ENCODE measurements around the gene CALML5. TPM values are rescaled to one million over a fixed set of nuclear protein-coding genes. Genes with fewer than 3 reads are reported as not detected.

Gene CALML5
- total RNA-seq, 1 experiment from 2014 or later, result not detected

DNA sequence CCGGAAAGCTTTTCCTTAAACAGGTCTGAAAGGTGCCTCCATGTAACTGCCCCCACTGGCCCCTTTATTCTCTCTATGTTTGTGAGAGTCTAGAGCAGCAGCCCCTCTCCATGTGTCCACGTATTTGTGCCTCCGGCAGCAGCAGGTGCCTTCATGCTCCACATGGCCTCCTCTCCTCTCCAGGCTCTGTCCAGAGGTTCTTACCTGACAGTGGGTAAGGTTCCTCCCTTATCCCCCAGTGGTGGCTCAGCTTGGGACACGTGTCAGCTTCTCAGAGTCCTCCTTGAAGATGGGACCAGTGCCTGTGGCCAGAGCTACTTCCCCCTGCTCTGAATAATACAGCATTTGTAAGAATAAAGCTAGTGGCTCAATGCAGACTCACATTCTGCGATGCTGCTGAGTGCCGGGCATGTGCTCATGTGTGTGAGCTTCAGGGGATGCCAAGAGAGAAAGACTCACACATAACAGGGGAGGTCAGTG lies 33.3 kb upstream of the CALML5 start:
- Mint-ChIP-seq H3K4me3 (no peak overlapping the region), H3K9me3 (peaks cover 9% of the 10 kb centered on the region), H3K27ac (no peak overlapping the region), H3K4me1 (0 out of 2 replicates have a peak, but pooled peaks cover 2% of the 10 kb centered on the region), H3K27me3 (ENCODE audit: low read depth) (no peaks in the 10 kb centered on the region; the same call in 1 of the 2 replicates), H3K36me3 (no peaks in the 10 kb centered on the region)
- DNase-seq (ENCODE audit: low spot score) (peak; percentile 1), ATAC-seq (no peak)
- ChIA-PET CTCF (no interaction called here), POLR2A (no interaction called here)
- no peak for TF ChIP-seq SMAD3 (CRISPR knock-in tag; IDR thresholded peaks at IDR 0.05; ENCODE audit: borderline replicate concordance)
- no peak for TF ChIP-seq MXD4 (CRISPR knock-in tag; IDR thresholded peaks at IDR 0.05; ENCODE audit: borderline replicate concordance)
- TF ChIP-seq, protein P1, sequence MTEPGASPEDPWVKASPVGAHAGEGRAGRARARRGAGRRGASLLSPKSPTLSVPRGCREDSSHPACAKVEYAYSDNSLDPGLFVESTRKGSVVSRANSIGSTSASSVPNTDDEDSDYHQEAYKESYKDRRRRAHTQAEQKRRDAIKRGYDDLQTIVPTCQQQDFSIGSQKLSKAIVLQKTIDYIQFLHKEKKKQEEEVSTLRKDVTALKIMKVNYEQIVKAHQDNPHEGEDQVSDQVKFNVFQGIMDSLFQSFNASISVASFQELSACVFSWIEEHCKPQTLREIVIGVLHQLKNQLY (CRISPR knock-in tag; IDR thresholded peaks at IDR 0.05), result no peak
- TF ChIP-seq ETV6 (CRISPR knock-in tag; IDR thresholded peaks at IDR 0.05), result no peak

- ATAC-seq (no peak), DNase-seq (ENCODE audit: low spot score) (peak; percentile 4)
- Mint-ChIP-seq H3K4me3 (no peak overlapping the region), H3K9me3 (peaks cover 9% of the 10 kb centered on the region), H3K27ac (no peak overlapping the region), H3K4me1 (0 out of 2 replicates have a peak, but pooled peaks cover 2% of the 10 kb centered on the region), H3K27me3 (ENCODE audit: low read depth) (no peaks in the 10 kb centered on the region; the same call in 1 of the 2 replicates), H3K36me3 (no peaks in the 10 kb centered on the region)
- ChIA-PET CTCF (no interaction called here), POLR2A (no interaction called here)
- no peak for TF ChIP-seq GRHL2 (CRISPR knock-in tag; IDR thresholded peaks at IDR 0.05; ENCODE audit: insufficient replicate concordance, severe bottlenecking)
- no peak for TF ChIP-seq OVOL2 (CRISPR knock-in tag; IDR thresholded peaks at IDR 0.05; ENCODE audit: borderline replicate concordance)
- no peak for TF ChIP-seq ZNF671 (CRISPR knock-in tag; IDR thresholded peaks at IDR 0.05)
- no peak for TF ChIP-seq CREM (CRISPR knock-in tag; IDR thresholded peaks at IDR 0.05)
- TF ChIP-seq GTF2I (CRISPR knock-in tag; conservative IDR thresholded peaks at IDR 0.05), result no peak
- no peak for TF ChIP-seq ETV6 (CRISPR knock-in tag; IDR thresholded peaks at IDR 0.05)
- TF ChIP-seq FOXP1 (CRISPR knock-in tag; IDR thresholded peaks at IDR 0.05; ENCODE audit: borderline replicate concordance), result no peak
- TF ChIP-seq, protein P2, sequence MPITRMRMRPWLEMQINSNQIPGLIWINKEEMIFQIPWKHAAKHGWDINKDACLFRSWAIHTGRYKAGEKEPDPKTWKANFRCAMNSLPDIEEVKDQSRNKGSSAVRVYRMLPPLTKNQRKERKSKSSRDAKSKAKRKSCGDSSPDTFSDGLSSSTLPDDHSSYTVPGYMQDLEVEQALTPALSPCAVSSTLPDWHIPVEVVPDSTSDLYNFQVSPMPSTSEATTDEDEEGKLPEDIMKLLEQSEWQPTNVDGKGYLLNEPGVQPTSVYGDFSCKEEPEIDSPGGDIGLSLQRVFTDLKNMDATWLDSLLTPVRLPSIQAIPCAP (CRISPR knock-in tag; IDR thresholded peaks at IDR 0.05), result no peak
- no peak for TF ChIP-seq SMAD4 (CRISPR knock-in tag; IDR thresholded peaks at IDR 0.05)
- TF ChIP-seq NFYB (CRISPR knock-in tag; conservative IDR thresholded peaks at IDR 0.05; ENCODE audit: low read depth), result no peak
- TF ChIP-seq RORB (CRISPR knock-in tag; IDR thresholded peaks at IDR 0.05), result no peak
- TF ChIP-seq, protein P1 (CRISPR knock-in tag; IDR thresholded peaks at IDR 0.05), result no peak
- TF ChIP-seq E2F5 (CRISPR knock-in tag; IDR thresholded peaks at IDR 0.05), result no peak
Measured at GRCh38 chr10:5532307-5532605, 32.9 kb upstream of the CALML5 start.

- H3K27me3 Mint-ChIP-seq (ENCODE audit: low read depth), result no peaks in the 10 kb centered on the region; the same call in 1 of the 2 replicates
- DNase-seq (ENCODE audit: low spot score) (peak; percentile 1), ATAC-seq (no peak)
- ChIA-PET POLR2A (no interaction called here), CTCF (interaction anchor here (0.5 to 0.6 kb wide), 2 partner anchors 18 to 285 kb away, joined by 3 read pairs; no protein-coding TSS in a partner anchor)
- H3K4me3 Mint-ChIP-seq, result no peak overlapping the region
- H3K4me1 Mint-ChIP-seq, result 0 out of 2 replicates have a peak, but pooled peaks cover 2% of the 10 kb centered on the region
- TF ChIP-seq, protein P3, sequence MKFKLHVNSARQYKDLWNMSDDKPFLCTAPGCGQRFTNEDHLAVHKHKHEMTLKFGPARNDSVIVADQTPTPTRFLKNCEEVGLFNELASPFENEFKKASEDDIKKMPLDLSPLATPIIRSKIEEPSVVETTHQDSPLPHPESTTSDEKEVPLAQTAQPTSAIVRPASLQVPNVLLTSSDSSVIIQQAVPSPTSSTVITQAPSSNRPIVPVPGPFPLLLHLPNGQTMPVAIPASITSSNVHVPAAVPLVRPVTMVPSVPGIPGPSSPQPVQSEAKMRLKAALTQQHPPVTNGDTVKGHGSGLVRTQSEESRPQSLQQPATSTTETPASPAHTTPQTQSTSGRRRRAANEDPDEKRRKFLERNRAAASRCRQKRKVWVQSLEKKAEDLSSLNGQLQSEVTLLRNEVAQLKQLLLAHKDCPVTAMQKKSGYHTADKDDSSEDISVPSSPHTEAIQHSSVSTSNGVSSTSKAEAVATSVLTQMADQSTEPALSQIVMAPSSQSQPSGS (CRISPR knock-in tag; IDR thresholded peaks at IDR 0.05; ENCODE audit: borderline replicate concordance, low read depth), result no peak
- H3K9me3 Mint-ChIP-seq, result peaks cover 9% of the 10 kb centered on the region
- H3K36me3 Mint-ChIP-seq, result no peaks in the 10 kb centered on the region
- no peak overlapping the region for H3K27ac Mint-ChIP-seq
Measured at GRCh38 chr10:5531558-5532306, 32.4 kb upstream of the CALML5 start.

Measured in WTC11 (cell line).